ENCODE data around the gene RPL38. TPM values are rescaled to one million over a fixed set of nuclear protein-coding genes. Genes with fewer than 3 reads are reported as not detected.
A peak's percentile ranks its signal among the peaks of the same experiment; 100 is the strongest.

Gene RPL38
- total RNA-seq (2014; rRNA removed; shearing (Covaris generic)) = 653 and 1,148 TPM in 2 replicates

DNA sequence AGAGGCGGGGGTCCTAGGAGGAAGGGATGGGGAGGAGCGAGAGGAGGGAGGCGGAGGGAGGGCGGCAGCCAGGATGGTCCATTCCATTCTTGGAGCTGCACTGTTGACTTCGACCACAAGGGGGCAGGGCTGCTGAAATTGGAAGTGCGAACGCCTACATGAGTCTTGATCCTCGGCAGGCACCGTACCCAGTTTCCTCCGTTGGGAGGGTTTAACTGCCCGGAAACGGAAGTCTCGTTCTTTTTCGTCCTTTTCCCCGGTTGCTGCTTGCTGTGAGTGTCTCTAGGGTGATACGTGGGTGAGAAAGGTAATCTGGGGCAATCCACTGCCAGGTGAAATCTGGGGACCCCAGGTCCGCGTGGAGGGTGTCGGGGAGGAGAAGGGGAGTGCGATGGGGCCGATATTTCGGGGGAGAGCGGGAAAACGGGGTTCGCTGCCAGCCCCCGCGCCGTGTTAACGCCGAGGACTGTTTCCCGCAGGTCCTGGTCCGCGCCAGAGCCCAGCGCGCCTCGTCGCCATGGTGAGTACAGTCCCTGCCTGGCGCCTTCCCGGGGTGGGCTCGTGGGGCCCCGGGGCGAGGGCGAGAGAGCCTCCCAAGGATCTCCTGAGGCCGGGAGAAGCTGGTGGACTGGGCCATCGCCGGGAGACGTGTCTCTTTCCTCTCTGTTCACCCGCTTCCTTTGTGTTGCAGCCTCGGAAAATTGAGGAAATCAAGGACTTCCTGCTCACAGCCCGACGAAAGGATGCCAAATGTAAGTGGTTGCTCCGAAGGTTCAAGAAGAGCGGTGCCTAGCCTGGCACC is at the start of gene RPL38:
TSS of gene RPL38 (plus strand) at position 240 of the 802 bp plus-strand sequence. CDS start at position 518, 278 bp downstream.
- peak; percentile 98 for DNase-seq (ENCODE audit: low read depth)

GRCh38 chr17:74153821-74154430 is 49.6 kb upstream of the RPL38 start:
- no peak for DNase-seq (ENCODE audit: low read depth)

DNA sequence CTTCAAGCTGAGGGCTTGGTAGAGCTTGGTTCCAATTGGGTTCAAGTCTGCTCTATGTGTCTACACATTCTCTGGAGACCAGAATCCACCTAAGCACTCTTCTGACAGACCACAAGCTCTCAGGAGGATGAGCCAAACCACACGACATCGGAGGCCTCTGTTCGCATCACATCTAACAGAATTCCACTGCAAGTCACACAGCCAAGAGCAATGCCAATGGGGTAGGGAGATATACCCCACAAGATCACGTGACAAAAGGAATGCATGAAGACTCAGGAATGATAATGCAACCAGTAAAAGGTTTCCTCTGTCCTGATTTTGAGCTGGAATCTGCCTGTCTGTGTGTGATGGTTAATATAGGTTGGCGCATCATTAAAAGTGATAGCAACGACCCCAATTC is 46.6 kb upstream of the RPL38 start:
- DNase-seq (ENCODE audit: low read depth) = no peak

GRCh38 chr17:74157366-74157765 is 46.1 kb upstream of the RPL38 start:
- DNase-seq (ENCODE audit: low read depth) = no peak

- no peak for DNase-seq (ENCODE audit: low read depth)
Measured at GRCh38 chr17:74158761-74159160, 44.7 kb upstream of the RPL38 start.

DNA sequence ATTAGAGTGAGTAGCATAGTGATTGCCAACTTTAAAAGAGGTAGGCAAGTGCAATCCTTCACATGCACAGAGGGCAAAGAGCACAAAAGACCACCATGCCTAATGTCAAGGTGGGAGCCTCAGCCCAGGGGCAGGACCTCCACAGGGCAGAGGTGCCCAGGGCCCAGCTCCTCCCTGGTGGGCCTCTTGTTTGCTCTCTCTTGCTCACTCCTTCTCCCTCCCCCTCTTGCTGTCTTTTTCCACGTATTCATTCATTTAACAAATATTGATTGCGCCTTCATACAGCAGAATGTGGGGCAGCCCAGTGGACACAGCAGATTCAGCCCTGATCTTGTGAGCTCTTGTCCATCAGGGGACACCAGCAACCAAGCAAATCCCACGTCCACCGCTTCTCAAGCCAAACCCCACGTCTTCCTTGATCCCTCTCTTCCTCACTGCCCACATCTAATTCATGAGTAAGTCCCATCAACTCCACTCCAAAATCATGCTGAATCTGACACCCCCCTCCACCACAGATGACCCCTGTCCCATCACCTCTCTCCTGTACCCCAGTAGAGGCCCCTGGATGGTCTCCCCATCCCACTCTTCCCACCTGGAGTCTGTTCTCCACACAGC is 44.1 kb upstream of the RPL38 start:
- no peak for DNase-seq (ENCODE audit: low read depth)

GRCh38 chr17:74160656-74161502 is 42.6 kb upstream of the RPL38 start:
- no peak for DNase-seq (ENCODE audit: low read depth)

DNA sequence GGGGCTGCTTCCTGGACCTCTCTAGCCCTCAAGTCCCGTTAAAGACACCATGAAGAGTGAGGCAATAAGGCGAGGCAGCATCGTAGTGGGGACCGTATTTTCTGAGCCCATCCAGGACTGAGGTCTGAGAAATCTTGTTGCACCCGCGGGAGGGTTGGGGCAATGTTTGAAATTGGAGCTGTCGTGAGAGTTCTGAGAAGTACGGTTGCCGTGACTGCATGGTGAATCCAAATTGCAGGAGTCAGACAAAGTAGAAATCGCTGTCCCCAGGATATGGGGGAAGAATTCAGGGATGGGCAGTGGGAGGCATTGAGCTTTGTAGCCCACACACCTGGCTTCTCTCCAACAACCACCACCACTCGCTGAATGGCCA is 42.0 kb upstream of the RPL38 start:
- no peak for DNase-seq (ENCODE audit: low read depth)

DNA sequence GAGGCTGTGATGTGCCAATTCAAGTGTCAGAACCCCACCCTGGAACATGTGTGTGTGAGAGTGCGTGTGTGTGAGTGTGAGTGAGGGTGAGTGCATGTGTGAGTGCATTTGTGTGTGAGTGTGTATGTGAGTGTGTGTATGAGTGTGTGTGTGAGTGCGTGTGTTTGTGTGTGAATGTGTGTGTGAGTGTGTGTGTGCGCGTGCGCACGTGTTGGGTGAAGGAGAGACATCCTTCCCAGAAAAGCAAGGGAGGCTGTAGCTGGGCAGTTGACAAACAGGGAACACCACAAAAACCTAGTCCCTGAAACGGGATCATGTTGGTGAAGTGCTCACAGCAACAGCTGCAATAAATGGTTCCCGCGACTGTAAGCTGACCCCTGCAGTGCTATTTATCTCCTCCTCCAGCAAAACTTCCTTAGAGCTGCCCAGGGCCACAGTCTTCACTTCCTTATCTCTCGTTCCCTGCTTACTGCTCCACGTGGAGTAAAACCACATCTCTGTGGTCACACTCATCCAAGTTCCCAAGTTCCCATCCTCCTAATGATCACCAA is 40.1 kb upstream of the RPL38 start:
- no peak for DNase-seq (ENCODE audit: low read depth)

DNA sequence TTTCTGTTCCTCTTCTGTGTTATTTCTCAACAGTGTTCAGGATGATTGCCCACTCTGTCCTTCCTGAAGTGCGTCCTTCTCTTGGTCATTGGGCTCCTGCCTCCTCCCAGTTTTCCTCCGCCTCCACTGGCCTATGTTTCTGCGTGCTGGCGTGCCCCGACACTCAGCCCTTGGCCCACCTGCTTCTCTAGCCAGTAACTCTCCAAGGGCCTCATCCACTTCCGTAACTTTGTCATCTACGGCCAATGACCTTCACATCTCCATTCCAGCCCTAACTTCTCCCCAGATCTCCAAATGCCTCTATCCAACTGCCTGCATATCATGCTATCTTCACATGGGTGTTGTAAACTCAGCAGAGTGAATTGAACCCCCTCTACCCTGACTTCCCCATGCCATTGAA is 39.6 kb upstream of the RPL38 start:
- no peak for DNase-seq (ENCODE audit: low read depth)

DNA sequence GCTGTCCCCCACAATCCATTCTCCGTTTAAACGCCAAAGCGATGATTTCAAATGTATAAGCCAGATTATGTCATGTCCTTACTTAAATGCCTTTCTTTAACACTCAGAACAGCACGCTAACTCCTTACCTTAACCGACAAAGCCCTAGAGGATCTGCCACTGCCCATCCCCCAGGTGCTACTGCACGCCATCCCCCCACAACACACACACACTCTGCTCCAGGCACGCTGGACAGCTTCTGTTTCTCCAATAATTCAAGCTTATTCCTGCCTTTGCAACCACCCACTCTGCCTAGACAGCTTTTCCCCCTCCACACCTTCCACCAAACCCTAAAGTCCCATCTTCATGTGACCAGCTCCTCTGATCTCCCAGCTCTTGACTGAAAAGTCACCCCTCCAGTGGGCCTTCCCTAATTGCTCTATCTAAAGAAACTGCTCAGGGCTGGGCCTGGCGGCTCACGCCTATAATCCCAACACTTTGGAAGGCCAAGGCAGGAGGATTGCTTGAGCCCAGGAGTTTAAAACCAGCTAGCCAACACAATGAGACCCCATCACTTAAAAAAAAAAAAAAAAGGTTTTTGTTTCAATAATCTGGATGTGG is 38.9 kb upstream of the RPL38 start:
- DNase-seq (ENCODE audit: low read depth) = no peak

GRCh38 chr17:74165797-74166365 is 37.6 kb upstream of the RPL38 start:
- no peak for DNase-seq (ENCODE audit: low read depth)

DNA sequence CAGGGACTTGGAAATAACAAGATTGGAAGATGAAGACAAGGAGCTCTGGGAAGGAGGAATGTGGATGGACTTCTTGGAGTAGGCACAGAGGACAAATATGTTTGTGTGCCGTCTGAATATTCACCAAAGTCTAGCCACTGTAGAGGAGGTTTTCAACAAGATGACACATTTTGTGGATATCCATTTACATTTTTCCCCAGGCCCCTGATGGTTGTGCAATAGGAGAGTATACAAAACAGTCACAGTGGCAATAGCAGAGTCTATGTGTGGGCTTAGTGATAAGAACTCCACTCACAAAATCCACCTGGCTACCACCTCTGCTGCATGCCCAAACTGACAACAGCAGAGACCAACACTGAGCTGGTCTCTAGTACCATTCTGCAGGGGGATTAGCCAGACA is 32.6 kb upstream of the RPL38 start:
- DNase-seq (ENCODE audit: low read depth) = no peak

DNA sequence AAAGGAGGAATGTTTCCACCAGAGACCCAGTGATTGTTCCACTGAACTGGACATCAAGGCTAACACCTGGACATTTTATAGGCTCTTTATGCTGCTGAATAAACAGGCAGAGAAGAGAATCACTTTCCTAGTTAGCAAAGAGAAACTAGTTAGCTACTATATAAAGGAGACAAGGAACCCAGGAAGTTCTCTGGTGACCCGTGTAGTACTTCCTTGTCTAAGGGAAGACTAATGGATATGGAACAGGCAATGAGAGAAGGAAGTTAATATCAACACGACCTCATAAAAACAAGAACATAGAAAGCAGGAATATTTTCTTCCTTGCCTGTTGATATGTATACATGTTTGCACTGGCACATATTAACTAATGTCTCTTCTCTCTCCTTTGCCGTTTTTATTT is 30.8 kb upstream of the RPL38 start:
- DNase-seq (ENCODE audit: low read depth) = no peak

GRCh38 chr17:74176546-74177001 is 26.9 kb upstream of the RPL38 start:
- peak; percentile 82 for DNase-seq (ENCODE audit: low read depth)

DNA sequence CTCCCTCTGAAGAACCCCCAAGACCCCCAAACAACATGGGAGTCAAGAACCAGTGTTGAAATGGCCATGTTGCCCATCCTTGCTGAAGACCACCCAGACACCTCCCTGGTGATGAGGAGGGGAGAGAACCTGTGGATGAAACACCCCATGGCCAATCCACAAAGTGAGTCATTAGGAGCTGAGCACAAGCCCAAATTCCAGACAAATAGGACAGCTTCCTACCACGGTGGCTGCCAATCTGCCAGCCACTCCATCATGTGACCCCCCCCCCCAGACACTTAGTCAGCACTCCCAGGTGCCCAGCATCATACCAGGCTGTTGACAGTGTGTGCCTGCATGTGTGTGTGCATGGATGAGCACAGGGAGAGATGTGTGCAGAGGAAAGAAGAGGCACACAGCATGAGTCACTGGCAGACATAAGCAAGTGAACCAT is 26.4 kb upstream of the RPL38 start:
- peak; percentile 71 for DNase-seq (ENCODE audit: low read depth)

- DNase-seq (ENCODE audit: low read depth) = no peak
Measured at GRCh38 chr17:74179576-74179975, 23.9 kb upstream of the RPL38 start.

GRCh38 chr17:74180336-74180735 is 23.1 kb upstream of the RPL38 start:
- DNase-seq (ENCODE audit: low read depth) = no peak

- no peak for DNase-seq (ENCODE audit: low read depth)
Measured at GRCh38 chr17:74181341-74181740, 22.1 kb upstream of the RPL38 start.

DNA sequence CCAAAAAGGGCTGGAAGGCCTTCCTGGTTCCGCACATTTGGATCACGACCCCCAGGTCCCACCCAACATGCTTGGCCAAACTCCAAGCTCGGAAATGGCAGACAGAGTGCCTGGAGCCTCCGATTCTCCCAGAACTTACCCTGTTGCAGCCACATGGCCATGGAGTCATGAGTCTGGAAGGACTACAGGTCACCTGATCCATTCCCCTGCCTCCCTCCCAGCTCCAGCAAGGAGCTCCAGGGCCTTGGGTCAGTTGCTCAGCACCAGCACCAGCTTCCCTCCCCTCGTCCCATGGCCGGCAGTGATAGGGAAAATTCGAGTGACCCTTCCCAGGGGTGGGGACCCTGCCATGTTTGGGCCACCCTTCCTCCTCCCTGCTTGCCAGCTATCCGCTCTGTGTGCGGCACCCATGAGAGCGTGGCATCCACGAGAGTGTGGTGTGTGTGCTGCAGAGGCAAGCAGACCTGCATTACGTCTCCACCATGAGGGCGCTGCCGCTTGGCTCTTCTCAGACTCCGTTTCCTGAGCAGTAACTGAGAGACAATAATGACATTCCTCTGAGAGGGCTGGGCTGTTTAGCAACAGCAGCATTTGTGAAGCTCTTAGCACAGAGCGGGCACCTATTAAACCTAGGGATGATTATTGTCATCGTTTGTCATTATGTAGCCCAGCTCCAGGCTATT is 21.3 kb upstream of the RPL38 start:
- no peak for DNase-seq (ENCODE audit: low read depth)
